Karpas-422 (cell line): ENCODE measurements around the gene DUSP16. TPM values are rescaled to one million over a fixed set of nuclear protein-coding genes. Genes with fewer than 3 reads are reported as not detected.

ENCODE experiments used
- DNase-seq: peaks from one replicate; pipeline ENCODE4 v3.0.0-alpha.2; 2015
- H2AFZ ChIP-seq: fragments of 200-600 bp; sonication (generic); 2 replicates; pipeline ENCODE4 v1.6.1; 2014; ENCODE audit warnings: antibody characterized with exemption, low read length, mixed read lengths
- H3K27ac ChIP-seq: fragments of 200-600 bp; sonication (generic); 2 replicates; pipeline ENCODE4 v1.5.1; 2014; ENCODE audit warnings: mild to moderate bottlenecking, low read length, moderate library complexity
- H3K27me3 ChIP-seq: fragments of 200-600 bp; sonication (generic); 2 replicates; pipeline ENCODE4 v1.6.1; 2014; ENCODE audit warnings: low read length, mixed read lengths
- H3K36me3 ChIP-seq: fragments of 200-600 bp; sonication (generic); 2 replicates; pipeline ENCODE4 v1.6.1; 2014; ENCODE audit warnings: low read length, mixed read lengths; ENCODE audit not compliant: insufficient read depth
- H3K4me1 ChIP-seq: fragments of 200-600 bp; sonication (generic); 2 replicates; pipeline ENCODE4 v1.6.1; 2014; ENCODE audit warnings: mild to moderate bottlenecking, low read length, mixed read lengths
- H3K4me2 ChIP-seq: fragments of 200-600 bp; sonication (generic); 2 replicates; pipeline ENCODE4 v1.6.1; 2014; ENCODE audit warnings: low read length, low read depth, mild to moderate bottlenecking; ENCODE audit not compliant: poor library complexity, severe bottlenecking
- H3K4me3 ChIP-seq: fragments of 200-600 bp; sonication (generic); 2 replicates; pipeline ENCODE4 v1.5.1; 2014; ENCODE audit warnings: mild to moderate bottlenecking, antibody characterized with exemption, low read length, mixed read lengths
- H3K79me2 ChIP-seq: fragments of 200-600 bp; sonication (generic); 2 replicates; pipeline ENCODE4 v1.6.1; 2014; ENCODE audit warnings: mild to moderate bottlenecking, low read length, mixed read lengths
- H3K9ac ChIP-seq: fragments of 200-600 bp; sonication (generic); 2 replicates; pipeline ENCODE4 v1.6.0; 2014; ENCODE audit warnings: low read length
- H3K9me2 ChIP-seq: fragments of 200-600 bp; sonication (generic), shearing (Covaris generic); replicated peaks from 2 replicates; pipeline ENCODE4 v1.6.0; 2014; ENCODE audit warnings: mild to moderate bottlenecking, low read length, moderate library complexity; ENCODE audit not compliant: insufficient read depth
- H3K9me3 ChIP-seq: fragments of 300-700, 200-600 bp; sonication (generic); 2 replicates; pipeline ENCODE4 v1.6.1; 2014; ENCODE audit warnings: low read length, mixed read lengths
- H4K20me1 ChIP-seq: fragments of 200-600 bp; sonication (generic); 2 replicates; pipeline ENCODE4 v1.6.1; 2014; ENCODE audit warnings: mild to moderate bottlenecking, antibody characterized with exemption, low read length, low read depth; ENCODE audit not compliant: insufficient read depth
- total RNA-seq: library from RNA; depleted of rRNA; stranded (reverse); fragments of >200 nt; shearing (Covaris generic); gene quantifications from 2 replicates; pipeline ENCODE4 v1.2.3, GENCODE V29; 2014; ENCODE audit warnings: low replicate concordance

Gene DUSP16
- total RNA-seq, 1 experiment from 2014 or later, result 1.8 TPM

DNA sequence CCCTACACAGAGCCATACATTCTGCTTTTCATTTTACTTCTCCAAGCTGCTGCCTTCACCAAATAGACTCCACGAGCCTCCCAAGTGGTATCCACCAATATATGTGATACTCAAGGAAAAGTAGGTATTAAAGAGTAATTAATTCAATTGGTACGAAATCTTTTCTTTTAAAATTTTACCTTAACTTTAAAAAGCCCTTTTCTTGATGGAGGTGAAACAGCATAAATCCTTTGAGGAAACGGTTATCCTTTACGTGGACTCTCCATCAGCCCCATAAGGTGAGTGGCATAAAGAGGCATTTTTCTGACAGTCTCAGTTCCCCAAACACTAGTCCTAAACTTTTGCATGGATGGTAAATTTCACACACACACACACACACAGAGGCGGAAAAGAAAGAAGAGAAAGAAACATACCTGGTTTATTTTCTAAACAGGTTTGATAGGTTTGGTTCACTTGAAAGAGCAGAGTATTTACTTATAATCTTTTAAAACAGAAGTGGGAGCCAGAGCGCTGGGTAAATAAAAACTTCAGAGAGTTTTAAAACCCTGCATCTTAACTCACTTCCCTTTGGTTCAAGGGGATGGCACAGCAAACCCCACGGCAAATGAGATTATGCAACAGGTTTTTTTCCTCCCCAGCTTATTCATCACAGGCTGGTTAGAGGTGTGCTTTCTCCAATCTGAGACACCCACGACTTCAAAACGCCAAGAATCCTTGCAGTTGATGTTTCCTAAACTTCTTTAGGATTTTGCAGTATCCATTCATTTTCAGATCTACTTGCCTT, 1.9 kb downstream of the DUSP16 start:
- Histone ChIP-seq H3K9me2 (no peaks in the 10 kb centered on the region), H3K4me2 (peak overlapping the region; percentile 76), H4K20me1 (no peaks in the 10 kb centered on the region), H2AFZ (peak overlapping the region; percentile 90), H3K9me3 (no peaks in the 10 kb centered on the region), H3K27me3 (no peaks in the 10 kb centered on the region), H3K4me1 (peaks cover 15% of the 10 kb centered on the region), H3K9ac (peak overlapping the region; percentile 66), H3K4me3 (peak overlapping the region; percentile 68), H3K79me2 (no peaks in the 10 kb centered on the region), H3K27ac (no peak overlapping the region), H3K36me3 (no peaks in the 10 kb centered on the region)
- peak; percentile 52 for DNase-seq

DNA sequence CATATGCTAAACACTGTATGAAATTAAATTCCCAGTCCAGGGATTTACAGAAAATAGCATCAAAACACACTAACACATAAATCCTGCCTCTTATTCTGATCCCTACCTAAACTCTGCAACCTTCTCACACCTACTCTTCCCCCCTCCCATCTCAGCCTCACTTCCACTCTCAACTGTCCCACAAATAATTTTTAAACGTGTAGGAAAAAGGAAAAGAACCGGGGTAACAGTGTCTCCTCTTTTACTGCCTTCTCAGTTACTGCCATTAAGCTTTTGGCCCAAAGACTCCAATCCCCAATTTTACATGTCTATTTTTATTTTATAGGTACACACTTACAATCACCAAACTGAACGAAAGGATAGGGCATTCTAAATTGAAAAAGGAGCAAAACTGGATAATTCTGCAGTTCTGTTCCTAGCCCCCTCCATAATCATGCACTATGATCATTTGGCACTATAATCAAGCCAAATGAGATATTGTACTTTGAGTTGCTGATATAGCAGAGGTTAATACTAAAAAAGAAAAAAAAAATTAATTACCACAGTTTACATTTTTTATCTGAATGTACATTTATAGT, 2.9 kb downstream of the DUSP16 start:
- H3K4me2 ChIP-seq, result no peak overlapping the region
- no peak overlapping the region for H2AFZ ChIP-seq
- no peaks in the 10 kb centered on the region for H3K9me3 ChIP-seq
- H3K36me3 ChIP-seq, result no peaks in the 10 kb centered on the region
- DNase-seq, result no peak
- no peaks in the 10 kb centered on the region for H3K27me3 ChIP-seq
- no peaks in the 10 kb centered on the region for H3K79me2 ChIP-seq
- H4K20me1 ChIP-seq, result no peaks in the 10 kb centered on the region
- H3K4me3 ChIP-seq, result no peak overlapping the region
- no peak overlapping the region for H3K27ac ChIP-seq
- H3K9ac ChIP-seq, result no peak overlapping the region
- H3K9me2 ChIP-seq, result no peaks in the 10 kb centered on the region
- peaks cover 15% of the 10 kb centered on the region for H3K4me1 ChIP-seq

DNA sequence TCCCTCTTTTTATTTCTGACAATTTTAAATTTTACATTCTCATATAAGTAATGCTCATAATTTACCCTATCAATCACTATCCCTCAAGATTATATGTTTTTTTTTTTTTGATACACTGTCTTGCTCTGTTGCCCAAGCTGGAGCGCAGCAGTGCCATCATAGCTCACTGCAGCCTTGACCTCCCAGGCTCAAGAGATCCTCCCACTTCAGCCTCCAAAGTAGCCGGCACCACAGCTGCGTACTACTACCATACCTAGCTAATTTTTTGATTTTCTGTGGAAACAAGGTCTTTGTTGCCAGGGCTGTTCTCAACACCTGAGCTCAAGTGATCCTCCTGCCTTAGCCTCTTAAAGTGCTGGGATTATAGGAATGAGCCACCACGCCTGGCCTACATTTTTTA, 4.4 kb downstream of the DUSP16 start:
- Histone ChIP-seq H3K36me3 (no peaks in the 10 kb centered on the region), H3K79me2 (no peaks in the 10 kb centered on the region), H3K9ac (no peak overlapping the region), H3K4me1 (peaks cover 15% of the 10 kb centered on the region), H3K9me3 (no peaks in the 10 kb centered on the region), H3K9me2 (no peaks in the 10 kb centered on the region), H3K4me3 (no peak overlapping the region), H4K20me1 (no peaks in the 10 kb centered on the region), H3K4me2 (no peak overlapping the region), H3K27me3 (no peaks in the 10 kb centered on the region), H2AFZ (no peak overlapping the region), H3K27ac (no peak overlapping the region)
- DNase-seq, result no peak

DNA sequence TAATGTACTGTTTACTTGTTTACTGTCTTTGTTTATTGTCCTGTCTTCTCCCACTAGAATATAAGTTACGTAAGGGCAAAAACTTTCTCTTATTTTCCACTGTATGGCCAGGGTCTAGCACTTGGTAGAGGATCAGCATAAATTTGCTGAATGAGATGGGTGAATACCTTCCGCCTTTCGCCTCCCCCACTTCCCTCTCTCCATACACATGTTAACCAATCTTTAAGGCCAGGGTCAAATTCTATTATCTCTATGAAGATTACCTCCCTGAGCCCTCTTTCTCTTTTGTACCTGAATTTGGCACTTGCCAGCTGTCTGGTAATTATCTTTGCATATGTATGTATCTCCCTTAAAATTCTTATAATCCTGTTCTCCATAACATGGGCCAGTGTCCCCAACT, 4.9 kb downstream of the DUSP16 start:
- no peak overlapping the region for H3K4me2 ChIP-seq

DNA sequence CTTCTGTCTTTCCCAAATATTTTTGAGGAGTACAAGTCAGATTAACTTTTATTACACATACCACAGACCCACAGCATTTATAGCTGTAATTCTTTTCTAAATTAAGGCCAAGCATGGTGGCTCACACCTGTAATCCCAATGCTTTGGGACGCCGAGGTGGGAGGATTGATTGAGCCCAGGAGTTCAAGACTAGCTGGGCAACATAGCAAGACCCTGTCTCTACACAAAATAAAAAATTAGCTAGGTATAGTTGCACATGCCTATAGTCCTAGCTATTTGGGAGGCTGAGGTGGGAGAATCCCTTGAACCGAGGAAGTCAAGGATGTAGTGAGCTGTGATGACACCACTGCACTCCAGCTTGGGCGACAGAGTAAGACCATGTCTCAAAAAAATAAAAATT, 7.0 kb downstream of the DUSP16 start:
- no peak overlapping the region for H2AFZ ChIP-seq
- H3K9me3 ChIP-seq, result no peaks in the 10 kb centered on the region
- H3K4me2 ChIP-seq, result no peak overlapping the region
- H3K27ac ChIP-seq, result no peak overlapping the region
- peaks cover 15% of the 10 kb centered on the region for H3K4me1 ChIP-seq
- no peaks in the 10 kb centered on the region for H3K79me2 ChIP-seq
- no peak overlapping the region for H3K4me3 ChIP-seq
- no peak overlapping the region for H3K9ac ChIP-seq
- H3K36me3 ChIP-seq, result no peaks in the 10 kb centered on the region
- no peak for DNase-seq
- no peaks in the 10 kb centered on the region for H3K27me3 ChIP-seq
- H4K20me1 ChIP-seq, result no peaks in the 10 kb centered on the region
- H3K9me2 ChIP-seq, result no peaks in the 10 kb centered on the region

More for the DNA sequence above, 4.9 kb downstream of the DUSP16 start:
- Histone ChIP-seq H3K4me3 (no peak overlapping the region), H3K9me2 (no peaks in the 10 kb centered on the region), H3K9me3 (no peaks in the 10 kb centered on the region), H3K27me3 (no peaks in the 10 kb centered on the region), H2AFZ (no peak overlapping the region), H3K9ac (no peak overlapping the region), H3K27ac (no peak overlapping the region), H3K36me3 (no peaks in the 10 kb centered on the region), H3K4me1 (peaks cover 12% of the 10 kb centered on the region), H4K20me1 (no peaks in the 10 kb centered on the region), H3K79me2 (no peaks in the 10 kb centered on the region)
- no peak for DNase-seq

DNA sequence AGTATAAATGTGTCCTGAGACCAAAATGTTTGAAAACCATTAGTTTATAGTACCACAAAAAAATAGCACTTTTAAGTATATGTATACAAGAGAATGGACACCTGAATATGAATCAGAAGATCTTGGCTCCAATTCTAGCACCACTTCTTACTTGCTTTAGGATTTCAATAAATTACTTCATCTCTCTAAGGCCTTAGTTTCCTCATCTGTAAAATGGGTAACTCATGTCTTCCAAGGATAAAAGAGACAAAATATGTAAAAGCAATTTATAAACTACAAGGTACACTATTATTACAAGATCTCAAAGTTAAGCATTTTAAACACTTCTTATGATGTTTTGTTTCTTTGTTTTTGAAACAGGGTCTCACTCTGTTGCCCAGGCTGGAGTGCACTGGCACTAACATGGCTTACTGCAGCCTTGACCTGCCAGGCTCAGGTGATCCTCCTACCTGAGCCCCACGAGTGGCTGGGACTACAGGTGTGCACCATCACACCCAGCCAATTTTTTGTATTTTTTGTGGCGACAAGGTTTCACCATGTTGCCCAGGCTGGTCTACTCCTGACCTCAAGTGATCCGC, 9.4 kb downstream of the DUSP16 start:
- Histone ChIP-seq H3K4me2 (no peak overlapping the region), H3K79me2 (no peaks in the 10 kb centered on the region), H4K20me1 (no peaks in the 10 kb centered on the region)

DNA sequence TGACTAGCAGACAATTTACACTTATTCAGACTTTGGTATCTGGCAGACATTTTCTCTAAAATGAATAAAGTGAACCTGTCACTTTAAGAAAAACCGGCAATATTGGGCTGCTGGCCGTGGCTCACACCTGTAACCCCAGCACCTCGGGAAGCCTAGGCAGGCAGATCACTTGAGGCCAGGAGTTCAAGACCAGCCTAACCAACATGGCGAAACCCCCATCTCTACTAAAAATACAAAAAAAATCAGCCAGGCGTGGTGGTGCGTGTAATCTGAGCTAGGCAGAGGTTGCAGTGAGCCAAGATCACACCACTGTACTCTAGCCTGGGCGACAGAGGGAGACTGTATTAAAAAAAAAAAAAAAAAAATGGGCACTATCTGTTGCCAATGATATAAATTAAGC, 11.5 kb downstream of the DUSP16 start:
- no peak overlapping the region; the same call in 1 of the 2 replicates for H2AFZ ChIP-seq
- no peak overlapping the region for H3K9ac ChIP-seq
- no peaks in the 10 kb centered on the region for H3K36me3 ChIP-seq
- H3K79me2 ChIP-seq, result no peaks in the 10 kb centered on the region
- H3K27me3 ChIP-seq, result no peaks in the 10 kb centered on the region
- H4K20me1 ChIP-seq, result no peaks in the 10 kb centered on the region
- peak overlapping the region; percentile 32; the same call in 1 of the 2 replicates for H3K4me3 ChIP-seq
- no peaks in the 10 kb centered on the region for H3K9me3 ChIP-seq
- H3K27ac ChIP-seq, result no peak overlapping the region
- H3K4me1 ChIP-seq, result peaks cover 12% of the 10 kb centered on the region
- peak; percentile 57 for DNase-seq
- no peaks in the 10 kb centered on the region for H3K9me2 ChIP-seq
- peak overlapping the region; percentile 31 for H3K4me2 ChIP-seq

More for the DNA sequence above, 9.4 kb downstream of the DUSP16 start:
- H3K4me3 ChIP-seq, result no peak overlapping the region
- no peaks in the 10 kb centered on the region for H3K36me3 ChIP-seq
- H3K9ac ChIP-seq, result no peak overlapping the region
- DNase-seq, result no peak
- H2AFZ ChIP-seq, result no peak overlapping the region
- no peaks in the 10 kb centered on the region for H3K27me3 ChIP-seq
- H3K4me1 ChIP-seq, result peaks cover 12% of the 10 kb centered on the region
- no peaks in the 10 kb centered on the region for H3K9me2 ChIP-seq
- H3K27ac ChIP-seq, result no peak overlapping the region
- H3K9me3 ChIP-seq, result no peaks in the 10 kb centered on the region

DNA sequence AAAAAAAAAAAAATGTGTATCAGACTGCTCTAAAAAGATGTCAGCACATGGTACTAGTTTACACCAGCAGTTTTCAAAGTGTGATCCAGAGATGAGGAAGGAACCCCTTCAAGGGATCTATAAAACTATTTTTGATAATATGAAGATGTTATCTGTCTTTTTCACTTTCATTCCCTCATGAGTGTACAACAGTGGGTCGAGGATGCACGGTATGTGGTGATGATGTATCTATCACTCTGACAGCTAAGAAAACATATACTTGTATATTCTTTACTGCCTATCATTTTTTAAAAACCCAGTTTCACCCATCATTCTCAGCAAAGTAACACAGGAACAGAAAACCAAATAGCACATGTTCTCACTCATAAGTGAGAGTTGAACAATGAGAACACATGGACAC, 12.4 kb downstream of the DUSP16 start:
- Histone ChIP-seq H4K20me1 (no peaks in the 10 kb centered on the region), H3K4me1 (peaks cover 12% of the 10 kb centered on the region), H3K27me3 (no peaks in the 10 kb centered on the region), H3K4me2 (no peak overlapping the region), H3K36me3 (no peaks in the 10 kb centered on the region), H3K79me2 (no peaks in the 10 kb centered on the region), H2AFZ (no peak overlapping the region), H3K9me2 (no peaks in the 10 kb centered on the region), H3K9ac (no peak overlapping the region), H3K9me3 (no peaks in the 10 kb centered on the region), H3K27ac (no peak overlapping the region), H3K4me3 (no peak overlapping the region)
- DNase-seq, result no peak
